Skeletal muscle satellite cell (primary cell): ENCODE data around the gene FXYD1.
A peak's percentile ranks its signal among the peaks of the same experiment; 100 is the strongest.
"Not testable (repeated sequence)": the region's sequence is repeated elsewhere in the genome, so short reads cannot be mapped to it uniquely, and the experiment has no call there.

ENCODE experiments used
- H3K27me3 ChIP-seq: 2 replicates; pipeline ENCODE4 v1.7.0; 2013; ENCODE audit warnings: low read length; ENCODE audit not compliant: control insufficient read depth, insufficient read depth
- H3K36me3 ChIP-seq: 2 replicates; pipeline ENCODE4 v1.7.0; 2013; ENCODE audit warnings: mild to moderate bottlenecking, control low read depth, low read length; ENCODE audit not compliant: insufficient read depth
- H3K4me1 ChIP-seq: 2 replicates; pipeline ENCODE4 v1.7.0; 2013; ENCODE audit warnings: low read length; ENCODE audit not compliant: control insufficient read depth, insufficient read depth
- H3K4me2 ChIP-seq: 2 replicates; pipeline ENCODE4 v1.7.0; 2013; ENCODE audit warnings: mild to moderate bottlenecking, low read length
- H3K4me3 ChIP-seq: 2 replicates; pipeline ENCODE4 v1.7.0; 2013; ENCODE audit warnings: low read length
- H3K9ac ChIP-seq: 2 replicates; pipeline ENCODE4 v1.7.0; 2013; ENCODE audit warnings: mild to moderate bottlenecking, low read depth, low read length, moderate library complexity
- H3K9me3 ChIP-seq: replicated peaks from 2 replicates; pipeline ENCODE4 v1.7.0; 2013; ENCODE audit warnings: mild to moderate bottlenecking, control low read depth, low read length

Gene FXYD1

DNA sequence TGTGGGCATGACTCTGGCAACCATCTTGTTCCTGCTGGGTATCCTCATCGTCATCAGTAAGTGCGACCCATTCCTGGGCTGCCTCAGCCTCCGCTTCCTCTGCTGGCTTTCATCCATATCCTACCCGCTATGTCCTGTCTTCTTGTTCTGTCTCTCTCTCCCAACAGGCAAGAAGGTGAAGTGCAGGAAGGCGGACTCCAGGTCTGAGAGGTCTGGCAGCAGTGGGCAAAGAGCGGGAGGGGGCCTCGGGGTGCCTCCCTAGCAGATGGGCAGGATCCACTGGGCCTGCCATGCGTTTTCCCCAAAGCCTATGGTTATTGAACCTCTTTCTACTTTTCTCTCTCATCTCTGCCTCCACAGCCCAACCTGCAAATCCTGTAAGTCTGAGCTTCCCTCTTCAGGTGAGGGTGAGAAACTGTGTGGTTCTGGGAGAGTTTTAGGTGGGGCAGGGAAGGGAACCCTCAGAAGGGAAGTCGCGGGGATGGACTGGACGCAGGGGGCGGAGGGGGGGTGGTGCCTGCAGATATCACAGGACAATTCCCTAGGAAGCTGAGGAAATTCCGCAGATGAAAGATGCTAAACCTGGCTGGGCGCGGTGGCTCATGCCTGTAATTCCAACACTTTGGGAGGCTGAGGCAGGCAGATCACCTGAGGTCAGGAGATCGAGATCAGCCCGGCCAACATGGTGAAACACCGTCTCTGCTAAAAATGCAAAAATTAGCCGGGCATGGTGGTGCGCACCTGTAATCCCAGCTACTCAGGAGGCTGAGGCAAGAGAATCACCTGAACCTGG, 12.8 kb downstream of the FXYD1 start:
- H3K27me3 ChIP-seq = no peaks in the 10 kb centered on the region
- H3K4me3 ChIP-seq = no peak overlapping the region
- H3K4me1 ChIP-seq = peaks cover 22% of the 10 kb centered on the region

DNA sequence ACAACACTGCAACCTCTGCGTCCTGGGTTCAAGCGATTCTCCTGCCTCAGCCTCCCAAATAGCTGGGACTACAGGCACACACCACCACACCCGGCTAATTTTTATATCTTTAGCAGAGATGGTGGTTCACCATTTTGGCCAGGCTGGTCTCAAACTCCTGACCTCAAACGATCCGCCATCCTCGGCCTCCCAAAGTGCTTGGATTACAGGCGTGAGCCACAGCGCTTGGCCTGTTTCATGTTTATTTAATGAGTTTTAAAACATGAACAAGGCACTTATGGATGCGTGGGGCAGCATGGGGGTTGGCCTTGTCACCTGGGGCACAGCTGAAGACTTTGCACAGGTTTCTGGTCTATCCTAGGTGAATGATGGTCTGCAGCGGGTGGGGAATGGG, 14.5 kb downstream of the FXYD1 start:
- H3K9me3 ChIP-seq, H3K4me3 ChIP-seq, H3K9ac ChIP-seq, H3K4me2 ChIP-seq, H3K27me3 ChIP-seq: not testable (repeated sequence)
- H3K4me1 ChIP-seq = peaks cover 22% of the 10 kb centered on the region
- H3K36me3 ChIP-seq = peaks cover 13% of the 10 kb centered on the region

More for the DNA sequence above, 12.8 kb downstream of the FXYD1 start:
- Histone ChIP-seq H3K4me2 (no peak overlapping the region), H3K9ac (no peak overlapping the region), H3K36me3 (no peaks in the 10 kb centered on the region), H3K9me3 (no peaks in the 10 kb centered on the region)

DNA sequence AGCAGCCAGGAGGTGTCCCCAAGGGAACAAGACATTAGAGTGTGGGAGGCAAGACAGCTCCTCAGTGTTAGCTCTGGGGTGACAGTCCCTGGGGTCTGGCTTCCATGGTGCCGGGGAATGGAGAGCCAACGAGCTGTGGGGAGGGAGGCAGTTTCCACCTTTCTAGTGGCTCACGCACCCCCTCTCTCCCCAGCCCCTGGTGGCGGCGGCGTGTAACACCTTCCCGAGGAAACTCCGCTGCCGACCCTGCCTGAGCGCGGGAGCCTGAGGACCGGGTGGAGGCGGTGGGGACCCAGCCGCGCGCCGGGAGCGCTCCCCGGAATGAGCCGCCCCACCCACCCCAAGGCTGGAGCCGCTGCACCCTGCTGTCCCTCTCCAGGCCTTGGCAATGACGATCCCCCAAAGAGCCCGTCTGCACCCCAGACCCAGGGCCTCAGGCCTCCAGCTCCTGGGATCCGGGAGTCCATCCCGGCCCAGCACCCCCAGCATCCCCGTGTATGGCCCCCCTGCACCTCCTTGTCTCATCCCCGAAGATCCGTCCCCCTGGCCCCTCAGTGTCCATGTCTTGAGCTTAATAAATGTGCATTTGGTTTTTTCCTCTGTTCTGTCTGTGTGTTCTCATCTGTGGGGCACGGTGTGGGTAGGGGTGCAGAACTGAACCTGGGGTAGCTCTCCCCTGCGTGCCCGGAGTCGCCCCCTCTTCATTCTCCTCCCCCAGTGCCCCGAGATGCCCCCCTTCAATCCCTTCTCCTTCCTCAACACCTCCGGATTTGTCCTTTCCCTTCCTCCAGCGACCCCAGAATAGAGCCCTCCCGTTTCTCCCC, 15.3 kb downstream of the FXYD1 start:
- Histone ChIP-seq H3K4me2 (peak overlapping the region; percentile 92), H3K4me1 (peaks cover 22% of the 10 kb centered on the region), H3K9ac (peak overlapping the region; percentile 84), H3K4me3 (peak overlapping the region; percentile 89), H3K36me3 (peaks cover 13% of the 10 kb centered on the region), H3K9me3 (no peaks in the 10 kb centered on the region), H3K27me3 (no peaks in the 10 kb centered on the region)

DNA sequence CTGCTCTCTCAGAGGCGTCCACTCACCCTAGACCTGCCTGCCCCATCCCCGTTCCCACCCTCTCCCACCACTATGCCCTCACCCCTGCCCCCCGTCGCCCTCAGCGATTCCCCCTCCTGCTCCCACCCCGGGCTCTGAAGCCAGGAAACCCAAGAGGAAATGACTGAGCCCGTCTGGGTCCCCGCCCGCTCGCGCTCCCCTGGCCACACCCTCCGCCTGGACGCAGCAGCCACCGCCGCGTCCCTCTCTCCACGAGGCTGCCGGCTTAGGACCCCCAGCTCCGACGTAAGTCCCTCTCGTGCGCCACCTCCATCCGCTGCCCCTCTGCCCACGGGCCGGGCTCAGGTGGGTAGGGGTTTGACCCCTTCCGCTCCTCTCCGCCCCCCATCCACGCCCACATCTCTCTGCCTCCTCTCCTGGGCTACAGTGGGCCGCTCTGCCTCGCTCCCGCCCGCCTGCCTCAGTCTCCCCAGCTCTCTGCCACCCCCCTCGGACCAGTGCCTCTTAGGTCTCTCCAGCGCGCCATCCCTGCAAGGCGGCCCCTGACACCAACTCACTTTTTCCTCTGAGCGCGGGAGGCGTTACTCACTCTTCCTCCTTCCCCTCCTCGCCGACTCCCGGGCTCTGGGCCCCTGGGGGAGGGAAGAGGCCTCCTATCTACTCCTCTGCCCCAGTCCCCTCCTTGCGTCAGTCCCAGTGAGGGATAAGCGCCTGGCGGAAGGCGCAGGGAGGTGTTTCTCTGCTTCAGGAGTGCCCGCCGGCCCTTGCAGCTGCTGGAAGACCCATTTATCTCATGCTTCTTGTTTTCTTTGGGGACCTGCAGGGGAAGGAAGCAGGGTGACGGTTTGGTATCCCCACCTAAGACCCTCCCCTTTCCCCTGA, 16.1 kb downstream of the FXYD1 start, which contains the start of gene FXYD5:
FXYD5 (plus strand) TSS at position 211 of the 882 bp plus-strand sequence. CDS start 816 bp downstream, outside the sequence.
- H3K4me1 ChIP-seq = peaks cover 22% of the 10 kb centered on the region
- H3K4me2 ChIP-seq = peak within 1 kb of the TSS; percentile 92
- no peaks in the 10 kb centered on the region for H3K27me3 ChIP-seq
- no peaks in the 10 kb centered on the region for H3K9me3 ChIP-seq
- H3K4me3 ChIP-seq = peak within 1 kb of the TSS; percentile 89
- peak within 1 kb of the TSS; percentile 84 for H3K9ac ChIP-seq
- H3K36me3 ChIP-seq = peaks cover 21% of the 10 kb centered on the region

DNA sequence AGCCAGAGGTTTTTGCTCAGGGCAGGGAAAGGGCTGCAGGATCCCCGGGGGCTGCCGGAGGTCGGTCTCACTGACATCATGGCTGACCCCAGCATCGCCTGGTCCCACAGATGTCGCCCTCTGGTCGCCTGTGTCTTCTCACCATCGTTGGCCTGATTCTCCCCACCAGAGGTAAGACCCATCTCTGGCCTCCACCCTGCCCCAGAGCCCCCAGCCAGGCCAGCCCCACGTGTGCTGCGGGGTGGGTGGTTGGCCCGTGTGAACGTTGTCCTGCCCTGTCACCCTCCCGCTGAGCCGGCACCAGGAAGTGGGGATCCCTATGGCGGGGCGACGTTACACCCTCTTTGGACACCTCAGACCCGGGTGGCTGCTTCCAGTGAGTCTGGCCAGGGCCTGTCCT, 16.8 kb downstream of the FXYD1 start:
- Histone ChIP-seq H3K4me1 (peaks cover 22% of the 10 kb centered on the region), H3K36me3 (peaks cover 26% of the 10 kb centered on the region), H3K4me3 (peak overlapping the region; percentile 89), H3K9me3 (no peaks in the 10 kb centered on the region), H3K9ac (peak overlapping the region; percentile 84), H3K4me2 (peak overlapping the region; percentile 92), H3K27me3 (no peaks in the 10 kb centered on the region)

DNA sequence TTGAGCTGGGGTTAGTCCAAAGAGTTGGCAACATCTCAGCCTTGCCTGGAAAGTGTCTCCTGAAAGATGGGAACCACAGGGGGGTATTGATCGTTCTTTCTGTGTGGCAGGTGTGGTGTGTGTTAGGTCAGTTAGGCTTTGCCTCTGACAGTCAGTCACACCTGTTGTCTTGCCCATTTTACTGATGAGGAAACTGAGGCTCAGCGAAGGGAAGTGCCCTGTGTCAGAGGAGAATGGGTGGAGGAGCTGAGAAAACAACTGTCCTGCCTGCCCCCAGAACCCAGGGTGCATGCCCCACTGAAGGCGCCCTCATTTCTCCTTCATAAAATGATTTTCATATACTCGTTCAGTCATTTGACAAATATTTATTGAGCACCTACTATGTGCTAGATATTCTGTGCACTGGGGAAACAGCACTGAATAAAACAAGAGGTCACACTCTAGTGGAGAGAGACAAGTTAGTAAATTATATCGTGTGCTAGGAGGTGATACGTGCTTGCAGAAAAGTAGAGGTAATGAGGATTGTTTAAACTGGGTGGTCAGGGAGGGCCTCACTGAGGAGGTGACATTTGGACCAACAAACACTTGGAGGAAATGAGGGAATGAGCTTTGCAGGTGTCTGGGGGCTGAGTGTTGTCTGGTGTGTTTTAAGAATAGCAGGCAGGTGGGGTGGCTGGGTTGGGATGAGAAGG, 17.5 kb downstream of the FXYD1 start:
- peak overlapping the region; percentile 92 for H3K4me2 ChIP-seq
- H3K9ac ChIP-seq = peak overlapping the region; percentile 84
- H3K4me1 ChIP-seq = peaks cover 22% of the 10 kb centered on the region
- no peaks in the 10 kb centered on the region for H3K9me3 ChIP-seq
- peak overlapping the region; percentile 89 for H3K4me3 ChIP-seq
- H3K36me3 ChIP-seq = peaks cover 33% of the 10 kb centered on the region
- no peaks in the 10 kb centered on the region for H3K27me3 ChIP-seq

DNA sequence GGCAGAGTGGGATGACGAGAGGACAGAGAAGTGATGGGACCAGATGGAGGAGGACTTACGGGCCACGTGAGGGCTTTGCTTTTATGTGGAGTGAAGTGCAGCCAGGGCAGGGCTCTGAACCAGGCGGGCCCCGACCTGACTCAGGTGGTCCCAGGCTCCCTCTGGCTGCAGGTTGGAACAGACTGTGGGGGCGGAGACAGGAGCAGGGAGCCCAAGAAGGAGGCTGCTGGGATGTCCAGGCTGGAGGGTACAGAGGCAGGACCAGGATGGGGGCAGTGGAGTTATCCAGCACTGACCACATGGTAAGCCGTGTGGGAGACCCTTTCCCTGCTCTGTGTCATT, 18.0 kb downstream of the FXYD1 start:
- no peaks in the 10 kb centered on the region for H3K27me3 ChIP-seq
- H3K36me3 ChIP-seq = peaks cover 38% of the 10 kb centered on the region
- no peaks in the 10 kb centered on the region for H3K9me3 ChIP-seq
- no peak overlapping the region for H3K9ac ChIP-seq
- no peak overlapping the region for H3K4me3 ChIP-seq
- peak overlapping the region; percentile 92 for H3K4me2 ChIP-seq
- peaks cover 22% of the 10 kb centered on the region for H3K4me1 ChIP-seq

DNA sequence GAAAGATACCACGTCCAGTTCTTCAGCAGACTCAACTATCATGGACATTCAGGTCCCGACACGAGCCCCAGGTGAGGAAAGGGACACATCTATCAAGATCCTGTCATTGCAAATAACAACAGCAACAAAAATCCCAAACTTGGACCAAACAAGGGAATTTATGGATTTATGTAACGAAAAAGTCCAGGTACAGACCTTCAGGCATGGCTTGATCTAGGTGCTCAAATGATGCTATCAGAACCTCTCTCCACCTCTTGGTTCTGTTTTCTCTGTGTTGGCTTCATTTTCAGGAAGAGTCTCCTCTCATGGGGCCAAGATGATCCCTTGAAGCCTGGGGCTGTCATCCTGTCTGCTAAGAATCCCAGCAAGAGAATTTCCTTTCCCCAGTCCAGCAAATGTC, 18.8 kb downstream of the FXYD1 start:
- no peaks in the 10 kb centered on the region for H3K27me3 ChIP-seq
- H3K4me2 ChIP-seq = no peak overlapping the region
- no peak overlapping the region for H3K4me3 ChIP-seq
- peaks cover 46% of the 10 kb centered on the region for H3K36me3 ChIP-seq
- peaks cover 22% of the 10 kb centered on the region for H3K4me1 ChIP-seq
- peaks cover 6% of the 10 kb centered on the region for H3K9me3 ChIP-seq
- H3K9ac ChIP-seq = no peak overlapping the region

DNA sequence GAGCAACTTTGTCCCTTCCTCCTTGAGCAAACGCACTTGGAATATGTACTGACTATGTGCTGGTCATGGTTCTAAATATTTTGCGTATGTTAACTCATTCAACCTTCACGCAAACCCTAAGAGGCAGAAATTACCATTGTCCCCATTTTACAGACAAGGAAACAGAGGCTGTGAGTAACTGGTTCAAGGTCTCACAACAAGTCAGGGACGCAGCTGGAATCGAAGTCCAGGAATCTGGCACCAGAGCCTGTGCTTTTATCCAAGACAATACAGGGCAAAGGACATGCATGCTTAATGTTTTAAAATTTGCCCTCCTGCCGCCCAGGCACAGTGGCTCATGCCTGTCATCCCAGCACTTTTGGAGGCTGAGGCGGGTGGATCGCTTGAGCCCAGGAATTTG, 21.0 kb downstream of the FXYD1 start:
- Histone ChIP-seq H3K27me3 (no peaks in the 10 kb centered on the region), H3K36me3 (peaks cover 68% of the 10 kb centered on the region), H3K9ac (no peak overlapping the region), H3K4me2 (no peak overlapping the region), H3K4me1 (peaks cover 13% of the 10 kb centered on the region), H3K4me3 (no peak overlapping the region), H3K9me3 (peaks cover 21% of the 10 kb centered on the region)

DNA sequence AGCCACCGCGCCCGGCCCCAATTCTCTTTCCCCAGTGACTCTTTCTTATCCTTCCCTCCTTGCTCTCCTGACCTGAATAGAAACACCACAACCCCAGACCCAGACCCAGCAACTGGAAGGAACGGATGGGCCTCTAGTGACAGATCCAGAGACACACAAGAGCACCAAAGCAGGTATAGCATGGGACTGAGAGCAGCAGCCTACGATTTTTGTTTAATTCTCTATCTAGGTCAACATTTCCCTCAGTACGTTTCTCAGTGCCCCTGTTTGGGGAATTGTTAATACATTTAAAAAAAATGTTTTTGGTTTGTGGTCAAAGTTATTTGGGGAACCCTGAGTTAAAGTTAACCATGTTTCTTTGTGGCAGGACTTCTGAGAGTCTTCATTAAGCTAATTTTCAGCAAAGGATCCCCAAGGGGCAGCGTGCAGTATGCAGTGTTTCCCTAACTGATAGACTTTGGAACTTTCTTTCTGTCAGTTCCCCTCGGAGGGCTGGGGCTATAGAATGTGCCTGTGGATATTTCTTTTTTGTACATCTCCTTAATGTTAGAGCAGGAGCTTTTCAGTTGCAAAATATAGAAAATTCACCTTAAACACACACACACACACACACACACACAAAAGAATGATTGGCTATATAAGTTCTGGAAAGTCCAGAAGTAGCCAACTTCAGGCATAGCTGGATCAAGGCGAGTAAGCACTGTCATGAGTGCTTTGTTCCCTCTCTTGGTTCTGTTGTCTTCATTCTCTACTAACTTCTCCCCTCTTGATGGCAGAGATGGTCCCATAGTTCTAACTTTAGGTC, 22.2 kb downstream of the FXYD1 start:
- H3K4me1 ChIP-seq = peaks cover 7% of the 10 kb centered on the region
- H3K9ac ChIP-seq = no peak overlapping the region
- H3K36me3 ChIP-seq = peaks cover 79% of the 10 kb centered on the region
- no peaks in the 10 kb centered on the region for H3K27me3 ChIP-seq
- no peak overlapping the region for H3K4me3 ChIP-seq
- no peak overlapping the region for H3K4me2 ChIP-seq
- peaks cover 23% of the 10 kb centered on the region for H3K9me3 ChIP-seq
